ENCODE data around the gene SHC2. TPM values are rescaled to one million over a fixed set of nuclear protein-coding genes. Genes with fewer than 3 reads are reported as not detected.
A peak's percentile ranks its signal among the peaks of the same experiment; 100 is the strongest.
"Not testable (repeated sequence)": the region's sequence is repeated elsewhere in the genome, so short reads cannot be mapped to it uniquely, and the experiment has no call there.

SHC2 gene
- total and polyA plus RNA-seq, 2 experiments from 2014 or later, result 2.2 to 4.6 TPM

DNA sequence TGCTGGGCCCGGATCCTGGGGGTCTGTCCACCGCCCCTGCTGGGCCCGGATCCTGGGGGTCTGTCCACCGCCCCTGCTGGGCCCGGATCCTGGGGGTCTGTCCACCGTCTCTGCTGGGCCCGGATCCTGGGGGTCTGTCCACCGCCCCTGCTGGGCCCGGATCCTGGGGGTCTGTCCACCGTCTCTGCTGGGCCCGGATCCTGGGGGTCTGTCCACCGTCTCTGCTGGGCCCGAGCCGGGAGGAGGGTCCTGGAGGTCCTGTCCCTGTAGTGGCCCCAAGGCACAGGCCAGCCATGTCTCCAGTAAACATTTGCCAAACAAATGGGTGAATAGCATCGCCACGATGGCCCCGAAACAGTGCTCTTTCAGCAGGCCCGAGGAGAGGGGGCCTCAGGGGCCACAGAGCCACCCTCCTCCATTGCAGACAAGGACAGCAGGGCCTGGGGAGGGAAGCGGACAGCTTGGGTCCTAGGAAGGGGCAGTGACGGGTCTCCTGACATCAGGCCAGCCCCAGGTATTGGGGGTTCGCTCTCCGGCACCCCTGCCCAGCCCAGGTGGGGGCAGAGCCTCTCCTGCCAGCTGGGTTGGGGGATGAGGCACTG lies 49.6 kb downstream of the SHC2 start:
- not testable (repeated sequence) for H3K27ac Mint-ChIP-seq, H3K4me3 Mint-ChIP-seq

DNA sequence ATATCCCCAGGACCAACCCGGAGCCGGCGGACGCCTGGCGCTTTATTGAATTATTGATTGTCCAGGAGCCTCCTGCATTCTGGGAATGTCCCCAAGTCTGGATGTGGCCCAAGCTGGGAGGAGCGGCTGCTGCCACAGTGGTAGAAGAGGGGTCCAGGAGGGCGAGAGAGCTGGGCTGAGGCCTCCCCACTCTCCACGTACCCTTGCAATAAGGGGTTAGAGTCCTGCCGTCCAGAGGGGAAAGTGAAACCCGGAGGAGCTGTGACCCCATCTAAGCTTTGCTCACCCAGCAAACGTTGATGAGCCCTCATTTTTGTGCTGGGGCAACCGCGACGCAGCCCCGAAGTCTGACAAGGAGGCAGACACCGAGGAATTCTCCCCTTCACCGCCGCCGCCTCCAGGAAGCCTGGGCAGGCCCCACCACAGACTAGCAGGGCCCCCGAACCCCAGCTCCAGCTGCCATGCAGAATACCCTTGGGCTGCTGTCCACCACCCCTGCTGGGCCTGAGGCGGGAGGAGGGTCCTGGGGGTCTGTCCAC lies 50.5 kb downstream of the SHC2 start:
- DNase-seq (ENCODE audit: low spot score) (no peak), ATAC-seq (no peak)
- Histone ChIP-seq H3F3A (replicated peaks; ENCODE audit: low read depth) (0 out of 2 replicates have a peak, but pooled peaks cover 3% of the 10 kb centered on the region), H2AFZ (no peak overlapping the region), H3K4me2 (0 out of 2 replicates have a peak overlapping the region, but pooled peaks have one; percentile 90), H4K20me1 (replicated peaks; ENCODE audit: insufficient read depth) (no peaks in the 10 kb centered on the region), H3K9me2 (ENCODE audit: insufficient read depth) (no peaks in the 10 kb centered on the region), H3K36me3 (ENCODE audit: insufficient read depth) (no peaks in the 10 kb centered on the region), H3K4me3 (no peak overlapping the region; the same call in 1 of the 2 replicates), H3K79me2 (replicated peaks; ENCODE audit: insufficient read depth) (no peaks in the 10 kb centered on the region), H3K27me3 (ENCODE audit: insufficient read depth) (peaks cover 12% of the 10 kb centered on the region), H3K4me1 (ENCODE audit: insufficient read depth) (peaks cover 3% of the 10 kb centered on the region; the same call in 1 of the 2 replicates), H3K27ac (ENCODE audit: low read depth) (no peak overlapping the region)
- peaks cover 8% of the 10 kb centered on the region for H3K4me1 Mint-ChIP-seq
- peaks cover 13% of the 10 kb centered on the region for H3K27me3 Mint-ChIP-seq (ENCODE audit: insufficient read depth, low read depth, poor library complexity)
- no peak overlapping the region for H3K27ac Mint-ChIP-seq
- no peak overlapping the region for H3K4me3 Mint-ChIP-seq
- H3K9me3 Mint-ChIP-seq, result peaks cover 15% of the 10 kb centered on the region; the same call in 2 of the 3 replicates
- H3K36me3 Mint-ChIP-seq (ENCODE audit: low read depth), result peaks cover 3% of the 10 kb centered on the region; the same call in 1 of the 3 replicates
- no peak for TF ChIP-seq STAT1 (IDR thresholded peaks at IDR 0.05; ENCODE audit: unreplicated experiment)
- no peak for TF ChIP-seq ZNF114 (CRISPR knock-in tag; IDR thresholded peaks at IDR 0.05)
- no peak for TF ChIP-seq EZH2phosphoT487 (IDR thresholded peaks at IDR 0.05; ENCODE audit: unreplicated experiment)
- TF ChIP-seq, protein P1, sequence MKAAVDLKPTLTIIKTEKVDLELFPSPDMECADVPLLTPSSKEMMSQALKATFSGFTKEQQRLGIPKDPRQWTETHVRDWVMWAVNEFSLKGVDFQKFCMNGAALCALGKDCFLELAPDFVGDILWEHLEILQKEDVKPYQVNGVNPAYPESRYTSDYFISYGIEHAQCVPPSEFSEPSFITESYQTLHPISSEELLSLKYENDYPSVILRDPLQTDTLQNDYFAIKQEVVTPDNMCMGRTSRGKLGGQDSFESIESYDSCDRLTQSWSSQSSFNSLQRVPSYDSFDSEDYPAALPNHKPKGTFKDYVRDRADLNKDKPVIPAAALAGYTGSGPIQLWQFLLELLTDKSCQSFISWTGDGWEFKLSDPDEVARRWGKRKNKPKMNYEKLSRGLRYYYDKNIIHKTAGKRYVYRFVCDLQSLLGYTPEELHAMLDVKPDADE (IDR thresholded peaks at IDR 0.05), result no peak
- TF ChIP-seq, protein P2, sequence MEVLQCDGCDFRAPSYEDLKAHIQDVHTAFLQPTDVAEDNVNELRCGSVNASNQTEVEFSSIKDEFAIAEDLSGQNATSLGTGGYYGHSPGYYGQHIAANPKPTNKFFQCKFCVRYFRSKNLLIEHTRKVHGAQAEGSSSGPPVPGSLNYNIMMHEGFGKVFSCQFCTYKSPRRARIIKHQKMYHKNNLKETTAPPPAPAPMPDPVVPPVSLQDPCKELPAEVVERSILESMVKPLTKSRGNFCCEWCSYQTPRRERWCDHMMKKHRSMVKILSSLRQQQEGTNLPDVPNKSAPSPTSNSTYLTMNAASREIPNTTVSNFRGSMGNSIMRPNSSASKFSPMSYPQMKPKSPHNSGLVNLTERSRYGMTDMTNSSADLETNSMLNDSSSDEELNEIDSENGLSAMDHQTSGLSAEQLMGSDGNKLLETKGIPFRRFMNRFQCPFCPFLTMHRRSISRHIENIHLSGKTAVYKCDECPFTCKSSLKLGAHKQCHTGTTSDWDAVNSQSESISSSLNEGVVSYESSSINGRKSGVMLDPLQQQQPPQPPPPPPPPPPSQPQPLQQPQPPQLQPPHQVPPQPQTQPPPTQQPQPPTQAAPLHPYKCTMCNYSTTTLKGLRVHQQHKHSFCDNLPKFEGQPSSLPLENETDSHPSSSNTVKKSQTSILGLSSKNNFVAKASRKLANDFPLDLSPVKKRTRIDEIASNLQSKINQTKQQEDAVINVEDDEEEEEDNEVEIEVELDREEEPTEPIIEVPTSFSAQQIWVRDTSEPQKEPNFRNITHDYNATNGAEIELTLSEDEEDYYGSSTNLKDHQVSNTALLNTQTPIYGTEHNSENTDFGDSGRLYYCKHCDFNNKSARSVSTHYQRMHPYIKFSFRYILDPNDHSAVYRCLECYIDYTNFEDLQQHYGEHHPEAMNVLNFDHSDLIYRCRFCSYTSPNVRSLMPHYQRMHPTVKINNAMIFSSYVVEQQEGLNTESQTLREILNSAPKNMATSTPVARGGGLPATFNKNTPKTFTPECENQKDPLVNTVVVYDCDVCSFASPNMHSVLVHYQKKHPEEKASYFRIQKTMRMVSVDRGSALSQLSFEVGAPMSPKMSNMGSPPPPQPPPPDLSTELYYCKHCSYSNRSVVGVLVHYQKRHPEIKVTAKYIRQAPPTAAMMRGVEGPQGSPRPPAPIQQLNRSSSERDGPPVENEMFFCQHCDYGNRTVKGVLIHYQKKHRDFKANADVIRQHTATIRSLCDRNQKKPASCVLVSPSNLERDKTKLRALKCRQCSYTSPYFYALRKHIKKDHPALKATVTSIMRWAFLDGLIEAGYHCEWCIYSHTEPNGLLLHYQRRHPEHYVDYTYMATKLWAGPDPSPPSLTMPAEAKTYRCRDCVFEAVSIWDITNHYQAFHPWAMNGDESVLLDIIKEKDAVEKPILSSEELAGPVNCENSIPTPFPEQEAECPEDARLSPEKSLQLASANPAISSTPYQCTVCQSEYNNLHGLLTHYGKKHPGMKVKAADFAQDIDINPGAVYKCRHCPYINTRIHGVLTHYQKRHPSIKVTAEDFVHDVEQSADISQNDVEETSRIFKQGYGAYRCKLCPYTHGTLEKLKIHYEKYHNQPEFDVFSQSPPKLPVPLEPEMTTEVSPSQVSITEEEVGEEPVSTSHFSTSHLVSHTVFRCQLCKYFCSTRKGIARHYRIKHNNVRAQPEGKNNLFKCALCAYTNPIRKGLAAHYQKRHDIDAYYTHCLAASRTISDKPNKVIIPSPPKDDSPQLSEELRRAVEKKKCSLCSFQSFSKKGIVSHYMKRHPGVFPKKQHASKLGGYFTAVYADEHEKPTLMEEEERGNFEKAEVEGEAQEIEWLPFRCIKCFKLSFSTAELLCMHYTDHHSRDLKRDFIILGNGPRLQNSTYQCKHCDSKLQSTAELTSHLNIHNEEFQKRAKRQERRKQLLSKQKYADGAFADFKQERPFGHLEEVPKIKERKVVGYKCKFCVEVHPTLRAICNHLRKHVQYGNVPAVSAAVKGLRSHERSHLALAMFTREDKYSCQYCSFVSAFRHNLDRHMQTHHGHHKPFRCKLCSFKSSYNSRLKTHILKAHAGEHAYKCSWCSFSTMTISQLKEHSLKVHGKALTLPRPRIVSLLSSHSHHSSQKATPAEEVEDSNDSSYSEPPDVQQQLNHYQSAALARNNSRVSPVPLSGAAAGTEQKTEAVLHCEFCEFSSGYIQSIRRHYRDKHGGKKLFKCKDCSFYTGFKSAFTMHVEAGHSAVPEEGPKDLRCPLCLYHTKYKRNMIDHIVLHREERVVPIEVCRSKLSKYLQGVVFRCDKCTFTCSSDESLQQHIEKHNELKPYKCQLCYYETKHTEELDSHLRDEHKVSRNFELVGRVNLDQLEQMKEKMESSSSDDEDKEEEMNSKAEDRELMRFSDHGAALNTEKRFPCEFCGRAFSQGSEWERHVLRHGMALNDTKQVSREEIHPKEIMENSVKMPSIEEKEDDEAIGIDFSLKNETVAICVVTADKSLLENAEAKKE (CRISPR knock-in tag; IDR thresholded peaks at IDR 0.05), result no peak
- no peak for TF ChIP-seq CREB1 (CRISPR knock-in tag; IDR thresholded peaks at IDR 0.05; ENCODE audit: low read depth)
- TF ChIP-seq POLR2AphosphoS5 (IDR thresholded peaks at IDR 0.05; ENCODE audit: low read depth), result no peak
- TF ChIP-seq, protein P3, sequence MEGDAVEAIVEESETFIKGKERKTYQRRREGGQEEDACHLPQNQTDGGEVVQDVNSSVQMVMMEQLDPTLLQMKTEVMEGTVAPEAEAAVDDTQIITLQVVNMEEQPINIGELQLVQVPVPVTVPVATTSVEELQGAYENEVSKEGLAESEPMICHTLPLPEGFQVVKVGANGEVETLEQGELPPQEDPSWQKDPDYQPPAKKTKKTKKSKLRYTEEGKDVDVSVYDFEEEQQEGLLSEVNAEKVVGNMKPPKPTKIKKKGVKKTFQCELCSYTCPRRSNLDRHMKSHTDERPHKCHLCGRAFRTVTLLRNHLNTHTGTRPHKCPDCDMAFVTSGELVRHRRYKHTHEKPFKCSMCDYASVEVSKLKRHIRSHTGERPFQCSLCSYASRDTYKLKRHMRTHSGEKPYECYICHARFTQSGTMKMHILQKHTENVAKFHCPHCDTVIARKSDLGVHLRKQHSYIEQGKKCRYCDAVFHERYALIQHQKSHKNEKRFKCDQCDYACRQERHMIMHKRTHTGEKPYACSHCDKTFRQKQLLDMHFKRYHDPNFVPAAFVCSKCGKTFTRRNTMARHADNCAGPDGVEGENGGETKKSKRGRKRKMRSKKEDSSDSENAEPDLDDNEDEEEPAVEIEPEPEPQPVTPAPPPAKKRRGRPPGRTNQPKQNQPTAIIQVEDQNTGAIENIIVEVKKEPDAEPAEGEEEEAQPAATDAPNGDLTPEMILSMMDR (conservative IDR thresholded peaks at IDR 0.05; ENCODE audit: low read depth in 2 of 2), result no peak
- TF ChIP-seq ZNF331 (CRISPR knock-in tag; IDR thresholded peaks at IDR 0.05; ENCODE audit: low read depth), result no peak
- no peak for TF ChIP-seq EZH2 (IDR thresholded peaks at IDR 0.05; ENCODE audit: low read depth, unreplicated experiment)
- TF ChIP-seq NANOG (IDR thresholded peaks at IDR 0.05; ENCODE audit: borderline replicate concordance), result no peak

More for the DNA sequence above, 49.6 kb downstream of the SHC2 start:
- H3K36me3 ChIP-seq (ENCODE audit: insufficient read depth); H3K4me2 ChIP-seq; H3F3A ChIP-seq (replicated peaks; ENCODE audit: low read depth); DNase-seq (ENCODE audit: low spot score); H2AFZ ChIP-seq; H3K4me1 Mint-ChIP-seq; H3K4me1 ChIP-seq (ENCODE audit: insufficient read depth); H3K4me3 ChIP-seq; H4K20me1 ChIP-seq (replicated peaks; ENCODE audit: insufficient read depth); ATAC-seq; H3K9me2 ChIP-seq (ENCODE audit: insufficient read depth); H3K27ac ChIP-seq (ENCODE audit: low read depth); H3K36me3 Mint-ChIP-seq (ENCODE audit: low read depth); H3K79me2 ChIP-seq (replicated peaks; ENCODE audit: insufficient read depth): not testable (repeated sequence)
- H3K27me3 Mint-ChIP-seq (ENCODE audit: insufficient read depth, low read depth, poor library complexity), result peaks cover 13% of the 10 kb centered on the region
- H3K27me3 ChIP-seq (ENCODE audit: insufficient read depth), result peaks cover 12% of the 10 kb centered on the region
- H3K9me3 Mint-ChIP-seq, result peaks cover 15% of the 10 kb centered on the region; the same call in 2 of the 3 replicates

Measured in GM23338 (cell line).